Mesothelial cell of epicardium (in vitro differentiated cells): ENCODE data around the gene ALX4. TPM values are rescaled to one million over a fixed set of nuclear protein-coding genes. Genes with fewer than 3 reads are reported as not detected.

Experiments used
- DNase-seq, 2 experiments: peaks; one replicate each; pipeline ENCODE4 v3.0.0; 2021; ENCODE audit warnings: low spot score in 2 of 2; ENCODE audit not compliant: unreplicated experiment in 2 of 2
- H3K27ac Mint-ChIP-seq: 2 replicates; pipeline ENCODE4 v1.8.0; 2021; ENCODE audit warnings: mixed read lengths
- H3K27me3 Mint-ChIP-seq: 2 replicates; pipeline ENCODE4 v1.8.0; 2021; ENCODE audit warnings: low read depth, mixed read lengths
- H3K36me3 Mint-ChIP-seq: 2 replicates; pipeline ENCODE4 v1.8.0; 2021; ENCODE audit warnings: mixed read lengths
- H3K4me1 Mint-ChIP-seq: 2 replicates; pipeline ENCODE4 v1.8.0; 2021; ENCODE audit warnings: mixed read lengths
- H3K4me3 Mint-ChIP-seq: 2 replicates; pipeline ENCODE4 v1.8.0; 2021; ENCODE audit warnings: mild to moderate bottlenecking, moderate library complexity, mixed read lengths
- H3K9me3 Mint-ChIP-seq: 2 replicates; pipeline ENCODE4 v1.8.0; 2021; ENCODE audit warnings: mixed read lengths
- total RNA-seq: library from RNA; stranded (reverse); gene quantifications from 3 replicates; pipeline ENCODE4 v1.2.1, GENCODE V29; 2021
- TF ChIP-seq, protein P1 (sequence below): fragments of 200-600 bp; sonication (generic); IDR thresholded peaks from one replicate; pipeline ENCODE4 v1.5.0; 2021; ENCODE audit warnings: antibody characterized with exemption; ENCODE audit not compliant: unreplicated experiment

The ALX4 gene
- total RNA-seq, 1 donor from 2014 or later = 5.5 TPM

DNA sequence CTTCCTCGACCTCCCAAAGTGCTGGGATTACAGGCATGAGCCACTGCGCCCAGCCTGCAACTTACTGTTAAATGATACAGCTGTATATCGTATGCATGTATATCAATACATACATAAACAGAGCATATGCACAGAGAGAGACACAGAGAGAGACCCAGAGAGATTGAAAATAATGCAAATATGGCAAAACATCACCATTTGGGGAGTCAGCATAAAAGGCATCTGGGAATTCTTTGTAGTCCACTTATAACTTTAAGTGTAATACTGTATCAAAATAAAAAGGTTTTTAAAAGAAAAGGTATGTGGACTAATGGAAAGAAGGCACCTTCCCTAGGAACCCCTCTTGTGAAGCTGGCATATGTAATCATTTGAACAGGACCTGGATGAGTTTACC, 21.8 kb downstream of the ALX4 start:
- no peak overlapping the region for H3K4me3 Mint-ChIP-seq
- DNase-seq = no peak
- H3K36me3 Mint-ChIP-seq = no peaks in the 10 kb centered on the region
- peaks cover 1% of the 10 kb centered on the region for H3K27me3 Mint-ChIP-seq
- H3K27ac Mint-ChIP-seq = no peak overlapping the region
- peaks cover 15% of the 10 kb centered on the region for H3K4me1 Mint-ChIP-seq
- TF ChIP-seq, protein P1, sequence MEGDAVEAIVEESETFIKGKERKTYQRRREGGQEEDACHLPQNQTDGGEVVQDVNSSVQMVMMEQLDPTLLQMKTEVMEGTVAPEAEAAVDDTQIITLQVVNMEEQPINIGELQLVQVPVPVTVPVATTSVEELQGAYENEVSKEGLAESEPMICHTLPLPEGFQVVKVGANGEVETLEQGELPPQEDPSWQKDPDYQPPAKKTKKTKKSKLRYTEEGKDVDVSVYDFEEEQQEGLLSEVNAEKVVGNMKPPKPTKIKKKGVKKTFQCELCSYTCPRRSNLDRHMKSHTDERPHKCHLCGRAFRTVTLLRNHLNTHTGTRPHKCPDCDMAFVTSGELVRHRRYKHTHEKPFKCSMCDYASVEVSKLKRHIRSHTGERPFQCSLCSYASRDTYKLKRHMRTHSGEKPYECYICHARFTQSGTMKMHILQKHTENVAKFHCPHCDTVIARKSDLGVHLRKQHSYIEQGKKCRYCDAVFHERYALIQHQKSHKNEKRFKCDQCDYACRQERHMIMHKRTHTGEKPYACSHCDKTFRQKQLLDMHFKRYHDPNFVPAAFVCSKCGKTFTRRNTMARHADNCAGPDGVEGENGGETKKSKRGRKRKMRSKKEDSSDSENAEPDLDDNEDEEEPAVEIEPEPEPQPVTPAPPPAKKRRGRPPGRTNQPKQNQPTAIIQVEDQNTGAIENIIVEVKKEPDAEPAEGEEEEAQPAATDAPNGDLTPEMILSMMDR = no peak
- no peaks in the 10 kb centered on the region for H3K9me3 Mint-ChIP-seq

- H3K36me3 Mint-ChIP-seq = no peaks in the 10 kb centered on the region
- H3K4me3 Mint-ChIP-seq = no peak overlapping the region
- no peaks in the 10 kb centered on the region for H3K27me3 Mint-ChIP-seq
- TF ChIP-seq, protein P1 = no peak
- H3K4me1 Mint-ChIP-seq = peaks cover 15% of the 10 kb centered on the region
- no peak overlapping the region for H3K27ac Mint-ChIP-seq
- no peaks in the 10 kb centered on the region for H3K9me3 Mint-ChIP-seq
- no peak for DNase-seq
Observed at GRCh38 chr11:44286911-44287310, 23.0 kb downstream of the ALX4 start.

GRCh38 chr11:44286268-44286880, 23.6 kb downstream of the ALX4 start:
- Mint-ChIP-seq H3K4me3 (no peak overlapping the region), H3K27me3 (no peaks in the 10 kb centered on the region), H3K36me3 (no peaks in the 10 kb centered on the region), H3K4me1 (peaks cover 15% of the 10 kb centered on the region), H3K9me3 (no peaks in the 10 kb centered on the region), H3K27ac (no peak overlapping the region)
- no peak for DNase-seq
- TF ChIP-seq, protein P1 = peak; percentile 95

DNA sequence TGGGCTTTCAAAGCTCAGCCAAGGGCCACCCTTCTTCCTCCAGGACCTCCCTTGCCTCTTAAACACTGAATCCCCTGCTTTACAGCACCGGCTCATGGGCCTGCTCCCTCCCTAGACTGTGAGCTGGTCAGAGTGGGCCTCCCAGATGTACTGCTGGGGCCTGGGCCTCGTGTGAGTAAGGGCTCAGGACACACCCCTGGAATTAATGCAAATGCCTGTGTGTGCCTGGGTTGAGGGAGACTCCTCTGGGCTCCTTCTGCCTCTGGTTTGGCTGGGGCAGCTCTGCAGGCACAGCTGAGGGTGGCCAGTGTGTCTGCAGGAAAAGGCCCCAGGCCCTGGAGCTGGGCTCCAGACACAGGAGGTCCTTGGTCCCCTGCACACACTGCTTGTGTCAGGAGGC, 24.2 kb downstream of the ALX4 start:
- Mint-ChIP-seq H3K27me3 (no peaks in the 10 kb centered on the region), H3K27ac (no peak overlapping the region), H3K36me3 (no peaks in the 10 kb centered on the region), H3K4me1 (peaks cover 15% of the 10 kb centered on the region), H3K4me3 (no peak overlapping the region), H3K9me3 (no peaks in the 10 kb centered on the region)
- TF ChIP-seq, protein P1 = no peak
- no peak for DNase-seq

DNA sequence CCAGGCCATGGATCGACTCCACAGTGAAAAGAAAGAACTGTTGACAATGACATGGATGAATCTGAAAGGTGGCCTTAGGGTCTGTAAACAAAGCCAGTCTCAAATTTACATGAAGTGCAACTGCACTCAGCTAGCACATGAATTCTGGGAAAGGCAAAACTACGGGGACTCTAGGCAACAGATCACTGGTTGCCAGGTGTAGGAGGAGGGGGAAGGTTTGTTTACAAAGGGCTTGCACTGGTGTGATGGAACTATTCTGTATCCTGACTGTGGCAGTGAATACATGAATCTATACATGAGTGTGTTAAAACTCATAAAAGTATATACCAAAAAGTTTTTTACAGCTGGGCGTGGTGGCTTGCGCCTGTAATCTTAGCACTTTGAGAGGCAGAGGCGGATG, 27.3 kb downstream of the ALX4 start:
- H3K27me3 Mint-ChIP-seq = peaks cover 3% of the 10 kb centered on the region
- TF ChIP-seq, protein P1 = no peak
- H3K4me3 Mint-ChIP-seq = no peak overlapping the region
- H3K36me3 Mint-ChIP-seq = no peaks in the 10 kb centered on the region
- H3K4me1 Mint-ChIP-seq = peaks cover 12% of the 10 kb centered on the region
- DNase-seq = no peak
- H3K9me3 Mint-ChIP-seq = no peaks in the 10 kb centered on the region
- H3K27ac Mint-ChIP-seq = no peak overlapping the region

DNA sequence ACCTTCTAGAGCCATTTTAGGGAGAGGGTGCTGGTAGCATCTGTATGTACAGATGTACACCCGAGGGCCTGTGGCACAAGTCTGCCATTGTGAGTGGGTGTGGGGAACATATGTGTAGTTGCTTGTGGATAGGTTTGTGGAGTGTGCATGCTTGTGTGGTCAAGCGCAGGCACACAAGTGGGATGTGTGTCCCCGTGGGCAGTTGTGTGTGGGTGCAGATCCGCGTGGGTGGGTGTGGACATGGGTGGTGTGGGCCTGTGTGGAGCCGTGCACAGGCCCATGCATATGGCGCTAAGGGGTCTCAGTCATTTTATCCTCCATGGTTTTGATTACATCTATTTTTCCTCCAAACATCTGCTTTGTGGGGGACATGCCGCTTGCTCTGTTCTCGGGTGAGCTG, 28.8 kb downstream of the ALX4 start:
- Mint-ChIP-seq H3K9me3 (no peaks in the 10 kb centered on the region), H3K27ac (no peak overlapping the region), H3K4me1 (peaks cover 10% of the 10 kb centered on the region), H3K4me3 (no peak overlapping the region), H3K27me3 (peaks cover 3% of the 10 kb centered on the region), H3K36me3 (no peaks in the 10 kb centered on the region)
- DNase-seq = no peak
- TF ChIP-seq, protein P1 = no peak
